SU-DHL-6 (cell line): ENCODE measurements around the gene MYOM3.

ENCODE experiments used
- EZH2phosphoT487 ChIP-seq: fragments of 200-600 bp; sonication (generic), shearing (Covaris generic); conservative IDR thresholded peaks from 2 replicates; pipeline ENCODE4 v1.6.1; 2018; ENCODE audit warnings: mild to moderate bottlenecking, antibody characterized with exemption, low read length, moderate library complexity, mixed read lengths
- TF ChIP-seq, protein P1 (sequence below): fragments of 200-600 bp; sonication (generic); IDR thresholded peaks from one replicate; pipeline ENCODE4 v1.5.1; 2017; ENCODE audit warnings: antibody characterized with exemption, mild to moderate bottlenecking, low read length, moderate library complexity; ENCODE audit not compliant: insufficient read depth, poor library complexity, severe bottlenecking

DNA sequence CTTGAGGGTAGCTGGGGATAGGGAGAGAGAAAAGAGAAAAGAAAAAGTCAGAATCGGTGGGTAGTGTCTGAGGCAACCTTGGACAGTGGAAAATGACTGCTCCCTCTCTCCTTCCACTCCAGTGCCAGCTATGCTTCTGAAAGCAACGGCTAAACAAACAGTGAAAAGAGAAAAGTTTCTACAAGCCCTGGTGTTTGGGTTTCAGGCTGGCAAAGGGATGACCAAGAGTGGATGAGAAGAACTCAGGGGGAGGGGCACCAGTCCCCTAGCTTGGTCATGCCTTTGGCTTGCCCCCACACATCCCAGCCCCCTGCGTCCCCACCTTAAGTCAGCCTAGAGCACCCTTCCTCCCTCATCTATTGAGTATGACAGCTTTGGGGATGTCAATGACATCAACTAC, 22.4 kb upstream of the MYOM3 start:
- TF ChIP-seq, protein P1, sequence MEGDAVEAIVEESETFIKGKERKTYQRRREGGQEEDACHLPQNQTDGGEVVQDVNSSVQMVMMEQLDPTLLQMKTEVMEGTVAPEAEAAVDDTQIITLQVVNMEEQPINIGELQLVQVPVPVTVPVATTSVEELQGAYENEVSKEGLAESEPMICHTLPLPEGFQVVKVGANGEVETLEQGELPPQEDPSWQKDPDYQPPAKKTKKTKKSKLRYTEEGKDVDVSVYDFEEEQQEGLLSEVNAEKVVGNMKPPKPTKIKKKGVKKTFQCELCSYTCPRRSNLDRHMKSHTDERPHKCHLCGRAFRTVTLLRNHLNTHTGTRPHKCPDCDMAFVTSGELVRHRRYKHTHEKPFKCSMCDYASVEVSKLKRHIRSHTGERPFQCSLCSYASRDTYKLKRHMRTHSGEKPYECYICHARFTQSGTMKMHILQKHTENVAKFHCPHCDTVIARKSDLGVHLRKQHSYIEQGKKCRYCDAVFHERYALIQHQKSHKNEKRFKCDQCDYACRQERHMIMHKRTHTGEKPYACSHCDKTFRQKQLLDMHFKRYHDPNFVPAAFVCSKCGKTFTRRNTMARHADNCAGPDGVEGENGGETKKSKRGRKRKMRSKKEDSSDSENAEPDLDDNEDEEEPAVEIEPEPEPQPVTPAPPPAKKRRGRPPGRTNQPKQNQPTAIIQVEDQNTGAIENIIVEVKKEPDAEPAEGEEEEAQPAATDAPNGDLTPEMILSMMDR, result no peak
- no peak for TF ChIP-seq EZH2phosphoT487
